Measurements from ENCODE around the gene GHR.
A peak's percentile ranks its signal among the peaks of the same experiment; 100 is the strongest.

GHR gene

GRCh38 chr5:42403236-42403635 is 20.0 kb upstream of the GHR start:
- no peak overlapping the region for H3K27ac ChIP-seq (ENCODE audit: low read depth, low read length)
- H3K4me1 ChIP-seq (ENCODE audit: control insufficient read depth, insufficient read depth, low read length), result no peaks in the 10 kb centered on the region
- H3K9me3 ChIP-seq (ENCODE audit: control insufficient read depth, insufficient read depth, low read depth, low read length), result no peaks in the 10 kb centered on the region
- H3K9ac ChIP-seq (ENCODE audit: low read length), result no peak overlapping the region
- no peaks in the 10 kb centered on the region for H3K27me3 ChIP-seq (ENCODE audit: control insufficient read depth, insufficient read depth, low read length)
- H3K36me3 ChIP-seq (ENCODE audit: control insufficient read depth, insufficient read depth, low read length), result no peaks in the 10 kb centered on the region
- no peak overlapping the region for H3K4me3 ChIP-seq (ENCODE audit: low read depth, low read length)

- H3K27me3 ChIP-seq (ENCODE audit: control insufficient read depth, insufficient read depth, low read length), result no peaks in the 10 kb centered on the region
- H3K4me1 ChIP-seq (ENCODE audit: control insufficient read depth, insufficient read depth, low read length), result no peaks in the 10 kb centered on the region
- H3K9ac ChIP-seq (ENCODE audit: low read length), result no peak overlapping the region
- no peak overlapping the region for H3K4me3 ChIP-seq (ENCODE audit: low read depth, low read length)
- no peaks in the 10 kb centered on the region for H3K36me3 ChIP-seq (ENCODE audit: control insufficient read depth, insufficient read depth, low read length)
- no peak overlapping the region for H3K27ac ChIP-seq (ENCODE audit: low read depth, low read length)
- no peaks in the 10 kb centered on the region for H3K9me3 ChIP-seq (ENCODE audit: control insufficient read depth, insufficient read depth, low read depth, low read length)
Measured at GRCh38 chr5:42404366-42404765, 18.9 kb upstream of the GHR start.

- H3K9ac ChIP-seq (ENCODE audit: low read length), result no peak overlapping the region
- H3K4me1 ChIP-seq (ENCODE audit: control insufficient read depth, insufficient read depth, low read length), result peaks cover 6% of the 10 kb centered on the region; the same call in 1 of the 2 replicates
- H3K27me3 ChIP-seq (ENCODE audit: control insufficient read depth, insufficient read depth, low read length), result peaks cover 6% of the 10 kb centered on the region
- no peaks in the 10 kb centered on the region for H3K36me3 ChIP-seq (ENCODE audit: control insufficient read depth, insufficient read depth, low read length)
- H3K27ac ChIP-seq (ENCODE audit: low read depth, low read length), result no peak overlapping the region
- no peak overlapping the region for H3K4me3 ChIP-seq (ENCODE audit: low read depth, low read length)
- H3K9me3 ChIP-seq (ENCODE audit: control insufficient read depth, insufficient read depth, low read depth, low read length), result no peaks in the 10 kb centered on the region
Measured at GRCh38 chr5:42419294-42419693, 3.9 kb upstream of the GHR start.

GRCh38 chr5:42422656-42423280 is 471 bp upstream of the GHR start:
- peak overlapping the region; percentile 1 for H3K9ac ChIP-seq (ENCODE audit: low read length)
- peaks cover 21% of the 10 kb centered on the region for H3K27me3 ChIP-seq (ENCODE audit: control insufficient read depth, insufficient read depth, low read length)
- peaks cover 6% of the 10 kb centered on the region; the same call in 1 of the 2 replicates for H3K4me1 ChIP-seq (ENCODE audit: control insufficient read depth, insufficient read depth, low read length)
- H3K36me3 ChIP-seq (ENCODE audit: control insufficient read depth, insufficient read depth, low read length), result no peaks in the 10 kb centered on the region
- H3K27ac ChIP-seq (ENCODE audit: low read depth, low read length), result no peak overlapping the region
- peaks cover 1% of the 10 kb centered on the region; the same call in 1 of the 2 replicates for H3K9me3 ChIP-seq (ENCODE audit: control insufficient read depth, insufficient read depth, low read depth, low read length)
- H3K4me3 ChIP-seq (ENCODE audit: low read depth, low read length), result peak overlapping the region; percentile 76

GRCh38 chr5:42426016-42426415 is 2.8 kb downstream of the GHR start:
- Histone ChIP-seq H3K4me1 (ENCODE audit: control insufficient read depth, insufficient read depth, low read length) (peaks cover 6% of the 10 kb centered on the region; the same call in 1 of the 2 replicates), H3K4me3 (ENCODE audit: low read depth, low read length) (no peak overlapping the region), H3K9ac (ENCODE audit: low read length) (no peak overlapping the region), H3K27me3 (ENCODE audit: control insufficient read depth, insufficient read depth, low read length) (peaks cover 21% of the 10 kb centered on the region), H3K36me3 (ENCODE audit: control insufficient read depth, insufficient read depth, low read length) (no peaks in the 10 kb centered on the region), H3K27ac (ENCODE audit: low read depth, low read length) (no peak overlapping the region), H3K9me3 (ENCODE audit: control insufficient read depth, insufficient read depth, low read depth, low read length) (peaks cover 5% of the 10 kb centered on the region; the same call in 1 of the 2 replicates)

- H3K9me3 ChIP-seq (ENCODE audit: control insufficient read depth, insufficient read depth, low read depth, low read length), result peaks cover 5% of the 10 kb centered on the region; the same call in 1 of the 2 replicates
- H3K36me3 ChIP-seq (ENCODE audit: control insufficient read depth, insufficient read depth, low read length), result no peaks in the 10 kb centered on the region
- H3K4me3 ChIP-seq (ENCODE audit: low read depth, low read length), result no peak overlapping the region
- H3K4me1 ChIP-seq (ENCODE audit: control insufficient read depth, insufficient read depth, low read length), result no peaks in the 10 kb centered on the region
- no peak overlapping the region for H3K9ac ChIP-seq (ENCODE audit: low read length)
- no peak overlapping the region for H3K27ac ChIP-seq (ENCODE audit: low read depth, low read length)
- H3K27me3 ChIP-seq (ENCODE audit: control insufficient read depth, insufficient read depth, low read length), result peaks cover 12% of the 10 kb centered on the region
Measured at GRCh38 chr5:42429694-42430093, 6.5 kb downstream of the GHR start.

GRCh38 chr5:42434047-42434724 is 10.9 kb downstream of the GHR start:
- Histone ChIP-seq H3K27me3 (ENCODE audit: control insufficient read depth, insufficient read depth, low read length) (no peaks in the 10 kb centered on the region), H3K4me3 (ENCODE audit: low read depth, low read length) (no peak overlapping the region), H3K27ac (ENCODE audit: low read depth, low read length) (no peak overlapping the region), H3K36me3 (ENCODE audit: control insufficient read depth, insufficient read depth, low read length) (no peaks in the 10 kb centered on the region), H3K9me3 (ENCODE audit: control insufficient read depth, insufficient read depth, low read depth, low read length) (no peaks in the 10 kb centered on the region), H3K4me1 (ENCODE audit: control insufficient read depth, insufficient read depth, low read length) (no peaks in the 10 kb centered on the region), H3K9ac (ENCODE audit: low read length) (no peak overlapping the region)

- H3K4me3 ChIP-seq (ENCODE audit: low read depth, low read length), result no peak overlapping the region
- H3K4me1 ChIP-seq (ENCODE audit: control insufficient read depth, insufficient read depth, low read length), result no peaks in the 10 kb centered on the region
- no peaks in the 10 kb centered on the region for H3K9me3 ChIP-seq (ENCODE audit: control insufficient read depth, insufficient read depth, low read depth, low read length)
- H3K27me3 ChIP-seq (ENCODE audit: control insufficient read depth, insufficient read depth, low read length), result no peaks in the 10 kb centered on the region
- H3K36me3 ChIP-seq (ENCODE audit: control insufficient read depth, insufficient read depth, low read length), result no peaks in the 10 kb centered on the region
- H3K27ac ChIP-seq (ENCODE audit: low read depth, low read length), result no peak overlapping the region
- no peak overlapping the region for H3K9ac ChIP-seq (ENCODE audit: low read length)
Measured at GRCh38 chr5:42436051-42436450, 12.8 kb downstream of the GHR start.

GRCh38 chr5:42454216-42454995 is 31.2 kb downstream of the GHR start:
- Histone ChIP-seq H3K9ac (ENCODE audit: low read length) (no peak overlapping the region), H3K27ac (ENCODE audit: low read depth, low read length) (no peak overlapping the region), H3K9me3 (ENCODE audit: control insufficient read depth, insufficient read depth, low read depth, low read length) (no peaks in the 10 kb centered on the region), H3K4me3 (ENCODE audit: low read depth, low read length) (no peak overlapping the region), H3K27me3 (ENCODE audit: control insufficient read depth, insufficient read depth, low read length) (no peaks in the 10 kb centered on the region), H3K4me1 (ENCODE audit: control insufficient read depth, insufficient read depth, low read length) (no peaks in the 10 kb centered on the region), H3K36me3 (ENCODE audit: control insufficient read depth, insufficient read depth, low read length) (no peaks in the 10 kb centered on the region)

- no peaks in the 10 kb centered on the region for H3K27me3 ChIP-seq (ENCODE audit: control insufficient read depth, insufficient read depth, low read length)
- no peaks in the 10 kb centered on the region for H3K9me3 ChIP-seq (ENCODE audit: control insufficient read depth, insufficient read depth, low read depth, low read length)
- no peaks in the 10 kb centered on the region for H3K36me3 ChIP-seq (ENCODE audit: control insufficient read depth, insufficient read depth, low read length)
- H3K4me1 ChIP-seq (ENCODE audit: control insufficient read depth, insufficient read depth, low read length), result no peaks in the 10 kb centered on the region
- no peak overlapping the region for H3K4me3 ChIP-seq (ENCODE audit: low read depth, low read length)
- H3K9ac ChIP-seq (ENCODE audit: low read length), result no peak overlapping the region
- no peak overlapping the region for H3K27ac ChIP-seq (ENCODE audit: low read depth, low read length)
Measured at GRCh38 chr5:42461033-42461432, 37.8 kb downstream of the GHR start.

GRCh38 chr5:42461507-42461906 is 38.3 kb downstream of the GHR start:
- Histone ChIP-seq H3K9ac (ENCODE audit: low read length) (no peak overlapping the region), H3K27ac (ENCODE audit: low read depth, low read length) (no peak overlapping the region), H3K36me3 (ENCODE audit: control insufficient read depth, insufficient read depth, low read length) (no peaks in the 10 kb centered on the region), H3K9me3 (ENCODE audit: control insufficient read depth, insufficient read depth, low read depth, low read length) (no peaks in the 10 kb centered on the region), H3K4me3 (ENCODE audit: low read depth, low read length) (no peak overlapping the region), H3K4me1 (ENCODE audit: control insufficient read depth, insufficient read depth, low read length) (no peaks in the 10 kb centered on the region), H3K27me3 (ENCODE audit: control insufficient read depth, insufficient read depth, low read length) (no peaks in the 10 kb centered on the region)

Measured in HUES6 (cell line).